HepG2 (cell line): ENCODE measurements around the gene ZBTB47. TPM values are rescaled to one million over a fixed set of nuclear protein-coding genes. Genes with fewer than 3 reads are reported as not detected.

ENCODE experiments used
- ATAC-seq: fragments of 200-7000 bp; cut with Tn5 transposase; 3 replicates; pipeline ENCODE4 v1.9.1; 2020; ENCODE audit warnings: mild to moderate bottlenecking, moderate library complexity
- BruUV-seq: library from RNA; stranded (reverse); fragments of 400-500 nt; replicated peaks from 2 replicates; lab custom pipeline; 2021; lab: Mats Ljungman, UMichigan
- CTCF ChIA-PET: fragments of 300-600 bp; formaldehyde crosslinking; extraction: SDS; loops from one replicate; lab custom pipeline; 2021; ENCODE audit warnings: low total read pairs, inconsistent platforms, low intra/inter-chr PET ratio; lab: Yijun Ruan, JAX
- POLR2A ChIA-PET: fragments of 350-600 bp; sonication (Branson Sonifier 250); formaldehyde crosslinking; loops from one replicate; lab custom pipeline; 2020; ENCODE audit warnings: antibody characterized with exemption, inconsistent platforms; lab: Yijun Ruan, JAX
- DNase-seq: peaks from one replicate; pipeline ENCODE4 v3.0.0-alpha.2; 2015; ENCODE audit warnings: low spot score
- FAIRE-seq: peaks from 3 replicates; lab custom pipeline; 2011; peaks lifted over from hg19 to GRCh38; lab: Jason Lieb, UNC
- H2AFZ ChIP-seq: one replicate; pipeline ENCODE4 v1.6.1; 2011; ENCODE audit warnings: low read length, inconsistent platforms
- H3K27ac ChIP-seq: fragments of 300-600 bp; 3 replicates; pipeline ENCODE4 v1.8.0; 2011; ENCODE audit warnings: mixed run types, mild to moderate bottlenecking, mixed read lengths, low read length, inconsistent platforms; ENCODE audit not compliant: insufficient read depth; ENCODE audit errors: extremely low read length
- H3K27me3 ChIP-seq, 2 experiments: fragments of 200-600 bp in 1 of 2; 2 replicates in 1 of 2; 3 replicates in 1 of 2; pipeline versions ENCODE4 v1.6.0 to v1.8.0; 2011; ENCODE audit warnings: low read length in 2 of 2, mild to moderate bottlenecking in 2 of 2, moderate library complexity in 2 of 2, inconsistent platforms in 1 of 2; ENCODE audit not compliant: insufficient read depth in 2 of 2, control insufficient read depth in 1 of 2
- H3K36me3 ChIP-seq, 2 experiments: fragments of 200-600 bp in 1 of 2; replicated peaks in 1 of 2; 2 replicates in 1 of 2; 3 replicates in 1 of 2; pipeline versions ENCODE4 v1.5.1 to v1.8.0; 2011; ENCODE audit warnings: low read length in 2 of 2, inconsistent platforms in 1 of 2; ENCODE audit not compliant: insufficient read depth in 2 of 2, control insufficient read depth in 1 of 2
- H3K4me1 ChIP-seq: 2 replicates; pipeline ENCODE4 v1.5.1; 2012; ENCODE audit warnings: low read length, inconsistent platforms; ENCODE audit not compliant: insufficient read depth
- H3K4me2 ChIP-seq: 2 replicates; pipeline ENCODE4 v1.6.0; 2011; ENCODE audit warnings: low read depth, low read length, inconsistent platforms
- H3K4me3 ChIP-seq, 3 experiments: fragments of 200-600 bp in 1 of 3; sonication (generic), shearing (Covaris generic) in 1 of 3; replicated peaks in 1 of 3; 2 replicates each; pipeline ENCODE4 v1.5.1; 2011 to 2016; ENCODE audit warnings: low read length in 3 of 3, inconsistent platforms in 2 of 3, low read depth in 2 of 3, mild to moderate bottlenecking in 2 of 3, control low read depth in 1 of 3, mixed read lengths in 1 of 3; ENCODE audit not compliant: insufficient read depth in 1 of 3
- H3K79me2 ChIP-seq: one replicate; pipeline ENCODE4 v1.6.1; 2011; ENCODE audit warnings: low read length, inconsistent platforms; ENCODE audit not compliant: insufficient read depth
- H3K9ac ChIP-seq: 2 replicates; pipeline ENCODE4 v1.6.0; 2011; ENCODE audit warnings: mild to moderate bottlenecking, low read depth, low read length, inconsistent platforms; ENCODE audit not compliant: insufficient read depth
- H3K9me3 ChIP-seq: 2 replicates; pipeline ENCODE4 v1.5.1; 2012; ENCODE audit warnings: mild to moderate bottlenecking, low read length
- H4K20me1 ChIP-seq: 2 replicates; pipeline ENCODE4 v1.6.0; 2011; ENCODE audit warnings: inconsistent platforms, mild to moderate bottlenecking, low read length, moderate library complexity; ENCODE audit not compliant: insufficient read depth
- ARHGAP35 ChIP-seq: sonication (generic); formaldehyde crosslinking; IDR thresholded peaks from 2 replicates; pipeline ENCODE4 v1.9.0; 2022; ENCODE audit warnings: mild to moderate bottlenecking, inconsistent platforms, moderate library complexity, missing genetic modification reagents, borderline replicate concordance
- CENPT ChIP-seq: sonication (generic); formaldehyde crosslinking; IDR thresholded peaks from 2 replicates; pipeline ENCODE4 v1.8.0; 2022; ENCODE audit warnings: low read depth, mild to moderate bottlenecking, moderate library complexity, missing genetic modification reagents
- EHMT2 ChIP-seq: fragments of 200-600 bp; sonication (generic); IDR thresholded peaks from 2 replicates; pipeline ENCODE4 v1.7.0; 2017; ENCODE audit warnings: antibody characterized with exemption, low read depth, low read length, borderline replicate concordance
- ELF3 ChIP-seq: IDR thresholded peaks from 2 replicates; pipeline ENCODE4 v1.6.1; 2016; ENCODE audit warnings: missing genetic modification reagents, missing compliant biosample characterization
- FOXC1 ChIP-seq: sonication (generic); formaldehyde crosslinking; IDR thresholded peaks from 2 replicates; pipeline ENCODE4 v1.8.0; 2022; ENCODE audit warnings: mild to moderate bottlenecking, missing genetic modification reagents, borderline replicate concordance
- GATAD2A ChIP-seq: IDR thresholded peaks from 2 replicates; pipeline ENCODE4 v1.6.1; 2016
- HDAC1 ChIP-seq: sonication (generic); formaldehyde crosslinking; IDR thresholded peaks from 2 replicates; pipeline ENCODE4 v1.5.1; 2020; ENCODE audit warnings: mild to moderate bottlenecking, missing genetic modification reagents
- PATZ1 ChIP-seq: sonication (generic); formaldehyde crosslinking; IDR thresholded peaks from 2 replicates; pipeline ENCODE4 v1.4.0; 2020; ENCODE audit warnings: missing genetic modification reagents
- ZNF547 ChIP-seq: sonication (generic); formaldehyde crosslinking; IDR thresholded peaks from 2 replicates; pipeline ENCODE4 v1.5.1; 2020; ENCODE audit warnings: mild to moderate bottlenecking, missing genetic modification reagents
- ZNF598 ChIP-seq: sonication (generic); formaldehyde crosslinking; IDR thresholded peaks from 2 replicates; pipeline ENCODE4 v1.5.1; 2020; ENCODE audit warnings: mild to moderate bottlenecking, missing genetic modification reagents, borderline replicate concordance
- WGBS: methylation state at CpG from one replicate; pipeline ENCODE4 v1.1.6; 2017; ENCODE audit warnings: low lambda C conversion rate; 5-methylcytosine and 5-hydroxymethylcytosine counted together
- in situ Hi-C: cut with HindIII; loops from 2 replicates; pipeline ENCODE4 v1.10.0; 2017; ENCODE audit warnings: low pct_unique_long_range_greater_than_20kb; ENCODE audit not compliant: extremely low pct_ligation_motif_present
- intact Hi-C: fragments of 100-400 bp; cut with micrococcal nuclease; formaldehyde crosslinking; loops from one replicate; pipeline ENCODE4 v1.10.0; 2022; ENCODE audit not compliant: unreplicated experiment
- polyA plus RNA-seq, 8 experiments: library from polyadenylated mRNA; depleted of rRNA in 3 of 8; stranded (reverse) in 7 of 8; unstranded in 1 of 8; fragments of >200 nt; fragmentation: Illumina TruSeq in 4 of 8; extraction: Trizol in 4 of 8; gene quantifications; 2 replicates each; pipeline versions ENCODE4 v1.2.1 to v1.2.3, GENCODE V29; 2011 to 2016; ENCODE audit warnings: low read depth in 4 of 8, missing spikeins in 1 of 8, mixed read lengths in 1 of 8; ENCODE audit not compliant: insufficient read depth in 1 of 8
- total RNA-seq, 5 experiments: library from RNA; depleted of rRNA; stranded (reverse); fragments of >200 nt; fragmentation: Illumina TruSeq; extraction: Trizol; gene quantifications; 2 replicates each; pipeline ENCODE4 v1.2.3, GENCODE V29; 2016; ENCODE audit warnings: low read depth in 1 of 5
- TF ChIP-seq, protein P1 (sequence below): sonication (generic); formaldehyde crosslinking; IDR thresholded peaks from 2 replicates; pipeline ENCODE4 v1.5.1; 2020; ENCODE audit warnings: missing genetic modification reagents, mild to moderate bottlenecking, borderline replicate concordance
- TF ChIP-seq, protein P2 (sequence below): sonication (generic); formaldehyde crosslinking; IDR thresholded peaks from one replicate; pipeline ENCODE4 v1.5.1; 2020; ENCODE audit warnings: mild to moderate bottlenecking, missing genetic modification reagents; ENCODE audit errors: not compliant biosample characterization

ZBTB47 gene
- total and polyA plus RNA-seq, 2 of the 13 experiments (the other 11 are each of a cell fraction or from before 2014, with no cell fraction given), result 1.5 to 3.1 TPM

DNA sequence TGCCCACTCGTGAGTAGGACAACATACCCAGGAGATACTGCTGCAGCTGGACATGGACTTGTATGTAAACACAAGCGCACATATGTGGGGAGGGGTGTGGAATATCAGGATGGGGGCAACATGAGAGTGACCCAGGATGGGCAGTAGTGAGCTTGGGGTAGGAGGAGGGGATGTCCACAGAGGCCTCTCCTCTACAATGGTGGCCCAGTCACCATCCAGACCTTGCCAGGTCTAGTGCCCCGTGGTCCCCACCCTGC, 266 bp upstream of the ZBTB47 start:
- no peaks in the 10 kb centered on the region for H3K36me3 ChIP-seq
- no peaks in the 10 kb centered on the region for H3K9me3 ChIP-seq
- FAIRE-seq (no peak), DNase-seq (no peak), ATAC-seq (peak; percentile 10)
- H3K27ac ChIP-seq, result no peak overlapping the region
- H3K4me3 ChIP-seq, result peak overlapping the region; percentile 71 to 89 (median 83)
- H3K4me1 ChIP-seq, result peaks cover 62% of the 10 kb centered on the region
- in situ Hi-C loops, result loop anchor here (5.0 kb wide), 1 partner anchor 94 kb away; no protein-coding TSS in a partner anchor
- H3K9ac ChIP-seq, result peak overlapping the region; percentile 80
- BruUV-seq, result no TSS peak
- no peaks in the 10 kb centered on the region for H3K27me3 ChIP-seq
- POLR2A ChIA-PET, result interaction anchor here (1.2 to 1.7 kb wide), 3 partner anchors 40 to 63 kb away, joined by 4 to 8 read pairs (median 4); partner anchors contain the start of genes NKTR and SS18L2
- no peak overlapping the region for H2AFZ ChIP-seq
- WGBS, result 38% methylated on average over 2 of the region's 3 CpGs
- intact Hi-C loops, result loop anchor here (5.0 kb wide), 3 partner anchors 79 to 179 kb away; no protein-coding TSS in a partner anchor
- peaks cover 7% of the 10 kb centered on the region for H3K79me2 ChIP-seq
- H3K4me2 ChIP-seq, result peak overlapping the region; percentile 90
- CTCF ChIA-PET, result no interaction called here
- no peaks in the 10 kb centered on the region for H4K20me1 ChIP-seq
- 0 out of 2 replicates have a peak, but pooled peaks have one; percentile 23 for TF ChIP-seq HDAC1 (CRISPR knock-in tag)
- TF ChIP-seq ELF3 (CRISPR knock-in tag), result no peak
- TF ChIP-seq, protein P1, sequence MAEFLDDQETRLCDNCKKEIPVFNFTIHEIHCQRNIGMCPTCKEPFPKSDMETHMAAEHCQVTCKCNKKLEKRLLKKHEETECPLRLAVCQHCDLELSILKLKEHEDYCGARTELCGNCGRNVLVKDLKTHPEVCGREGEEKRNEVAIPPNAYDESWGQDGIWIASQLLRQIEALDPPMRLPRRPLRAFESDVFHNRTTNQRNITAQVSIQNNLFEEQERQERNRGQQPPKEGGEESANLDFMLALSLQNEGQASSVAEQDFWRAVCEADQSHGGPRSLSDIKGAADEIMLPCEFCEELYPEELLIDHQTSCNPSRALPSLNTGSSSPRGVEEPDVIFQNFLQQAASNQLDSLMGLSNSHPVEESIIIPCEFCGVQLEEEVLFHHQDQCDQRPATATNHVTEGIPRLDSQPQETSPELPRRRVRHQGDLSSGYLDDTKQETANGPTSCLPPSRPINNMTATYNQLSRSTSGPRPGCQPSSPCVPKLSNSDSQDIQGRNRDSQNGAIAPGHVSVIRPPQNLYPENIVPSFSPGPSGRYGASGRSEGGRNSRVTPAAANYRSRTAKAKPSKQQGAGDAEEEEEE (CRISPR knock-in tag), result no peak
- peak; percentile 11; the same call in 1 of the 2 replicates for TF ChIP-seq PATZ1 (CRISPR knock-in tag)
- no peak for TF ChIP-seq GATAD2A (CRISPR knock-in tag)
- 0 out of 2 replicates have a peak, but pooled peaks have one; percentile 44 for TF ChIP-seq ZNF598 (CRISPR knock-in tag)
- peak; percentile 13; the same call in 1 of the 2 replicates for TF ChIP-seq FOXC1 (CRISPR knock-in tag)
- TF ChIP-seq EHMT2, result no peak
- TF ChIP-seq, protein P2, sequence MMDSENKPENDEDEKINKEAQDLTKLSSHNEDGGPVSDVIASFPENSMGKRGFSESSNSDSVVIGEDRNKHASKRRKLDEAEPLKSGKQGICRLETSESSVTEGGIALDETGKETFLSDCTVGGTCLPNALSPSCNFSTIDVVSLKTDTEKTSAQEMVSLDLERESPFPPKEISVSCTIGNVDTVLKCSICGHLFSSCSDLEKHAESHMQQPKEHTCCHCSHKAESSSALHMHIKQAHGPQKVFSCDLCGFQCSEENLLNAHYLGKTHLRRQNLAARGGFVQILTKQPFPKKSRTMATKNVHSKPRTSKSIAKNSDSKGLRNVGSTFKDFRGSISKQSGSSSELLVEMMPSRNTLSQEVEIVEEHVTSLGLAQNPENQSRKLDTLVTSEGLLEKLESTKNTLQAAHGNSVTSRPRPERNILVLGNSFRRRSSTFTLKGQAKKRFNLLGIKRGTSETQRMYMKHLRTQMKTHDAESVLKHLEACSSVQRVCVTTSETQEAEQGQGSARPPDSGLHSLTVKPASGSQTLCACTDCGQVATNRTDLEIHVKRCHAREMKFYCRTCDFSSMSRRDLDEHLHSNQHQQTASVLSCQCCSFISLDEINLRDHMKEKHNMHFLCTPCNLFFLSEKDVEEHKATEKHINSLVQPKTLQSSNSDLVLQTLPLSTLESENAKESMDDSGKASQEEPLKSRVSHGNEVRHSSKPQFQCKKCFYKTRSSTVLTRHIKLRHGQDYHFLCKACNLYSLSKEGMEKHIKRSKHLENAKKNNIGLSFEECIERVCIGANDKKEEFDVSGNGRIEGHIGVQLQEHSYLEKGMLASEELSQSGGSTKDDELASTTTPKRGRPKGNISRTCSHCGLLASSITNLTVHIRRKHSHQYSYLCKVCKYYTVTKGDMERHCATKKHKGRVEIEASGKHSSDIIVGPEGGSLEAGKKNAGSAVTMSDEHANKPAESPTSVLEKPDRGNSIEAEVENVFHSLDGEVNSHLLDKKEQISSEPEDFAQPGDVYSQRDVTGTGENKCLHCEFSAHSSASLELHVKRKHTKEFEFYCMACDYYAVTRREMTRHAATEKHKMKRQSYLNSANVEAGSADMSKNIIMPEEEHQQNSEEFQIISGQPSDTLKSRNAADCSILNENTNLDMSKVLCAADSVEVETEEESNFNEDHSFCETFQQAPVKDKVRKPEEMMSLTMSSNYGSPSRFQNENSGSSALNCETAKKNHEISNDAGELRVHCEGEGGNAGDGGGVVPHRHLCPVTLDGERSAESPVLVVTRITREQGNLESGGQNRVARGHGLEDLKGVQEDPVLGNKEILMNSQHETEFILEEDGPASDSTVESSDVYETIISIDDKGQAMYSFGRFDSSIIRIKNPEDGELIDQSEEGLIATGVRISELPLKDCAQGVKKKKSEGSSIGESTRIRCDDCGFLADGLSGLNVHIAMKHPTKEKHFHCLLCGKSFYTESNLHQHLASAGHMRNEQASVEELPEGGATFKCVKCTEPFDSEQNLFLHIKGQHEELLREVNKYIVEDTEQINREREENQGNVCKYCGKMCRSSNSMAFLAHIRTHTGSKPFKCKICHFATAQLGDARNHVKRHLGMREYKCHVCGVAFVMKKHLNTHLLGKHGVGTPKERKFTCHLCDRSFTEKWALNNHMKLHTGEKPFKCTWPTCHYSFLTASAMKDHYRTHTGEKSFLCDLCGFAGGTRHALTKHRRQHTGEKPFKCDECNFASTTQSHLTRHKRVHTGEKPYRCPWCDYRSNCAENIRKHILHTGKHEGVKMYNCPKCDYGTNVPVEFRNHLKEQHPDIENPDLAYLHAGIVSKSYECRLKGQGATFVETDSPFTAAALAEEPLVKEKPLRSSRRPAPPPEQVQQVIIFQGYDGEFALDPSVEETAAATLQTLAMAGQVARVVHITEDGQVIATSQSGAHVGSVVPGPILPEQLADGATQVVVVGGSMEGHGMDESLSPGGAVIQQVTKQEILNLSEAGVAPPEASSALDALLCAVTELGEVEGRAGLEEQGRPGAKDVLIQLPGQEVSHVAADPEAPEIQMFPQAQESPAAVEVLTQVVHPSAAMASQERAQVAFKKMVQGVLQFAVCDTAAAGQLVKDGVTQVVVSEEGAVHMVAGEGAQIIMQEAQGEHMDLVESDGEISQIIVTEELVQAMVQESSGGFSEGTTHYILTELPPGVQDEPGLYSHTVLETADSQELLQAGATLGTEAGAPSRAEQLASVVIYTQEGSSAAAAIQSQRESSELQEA (CRISPR knock-in tag), result peak; percentile 59
- no peak for TF ChIP-seq CENPT
- 0 out of 2 replicates have a peak, but pooled peaks have one; percentile 16 for TF ChIP-seq ARHGAP35 (CRISPR knock-in tag)
- peak; percentile 76; the same call in 1 of the 2 replicates for TF ChIP-seq ZNF547 (CRISPR knock-in tag)
